Smooth muscle cell of the brain vasculature (primary cell): ENCODE measurements around the gene ABLIM2.

Experiments used
- DNase-seq: peaks from one replicate; pipeline ENCODE4 v3.0.0-alpha.2; 2012; ENCODE audit warnings: low read depth, low spot score

Gene ABLIM2

DNA sequence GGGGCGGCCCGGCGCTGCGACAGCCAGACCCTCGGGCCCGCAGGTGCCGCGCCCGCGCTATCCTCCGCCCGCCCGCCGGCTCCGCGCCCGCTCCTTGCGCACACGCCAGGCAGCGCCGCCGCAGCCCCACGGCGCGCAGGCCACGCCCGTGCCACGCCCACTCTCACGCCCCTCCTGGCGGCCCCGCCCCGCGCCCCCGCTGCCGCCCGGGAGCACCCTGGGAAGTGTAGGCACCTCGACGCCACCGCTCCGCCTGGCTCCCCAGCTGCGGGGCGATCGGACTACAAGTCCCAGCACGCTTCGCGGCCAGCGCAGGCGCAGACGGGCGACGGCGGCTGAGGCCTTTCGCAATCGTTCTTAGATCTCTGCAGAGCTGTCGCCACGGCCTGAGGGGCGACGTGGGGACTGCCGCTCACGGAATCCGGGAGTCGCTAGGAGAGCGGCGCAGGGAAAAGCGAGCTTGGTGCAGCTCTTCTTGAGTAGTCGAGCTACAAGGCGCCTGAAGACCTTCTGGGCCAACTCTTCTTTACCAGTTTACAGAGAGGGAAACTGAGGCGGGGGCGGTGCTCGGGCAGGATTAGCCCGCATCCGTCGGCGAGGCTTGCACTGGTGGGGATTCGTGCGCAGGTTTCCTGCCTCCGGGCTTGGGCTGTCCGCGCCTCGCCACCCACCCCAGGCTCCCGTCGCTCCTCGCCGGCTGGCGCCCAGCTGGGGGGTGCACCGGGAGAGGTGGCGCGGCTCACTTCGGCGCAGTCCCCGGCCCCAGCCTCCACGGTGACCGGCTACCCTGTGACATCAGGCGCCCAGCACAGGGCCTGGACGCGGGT lies at the start of gene ABLIM2:
ABLIM2 (minus strand) TSS at position 104 of the 827 bp plus-strand sequence. CDS start 124 bp downstream, outside the sequence.
- peak; percentile 92 for DNase-seq

DNA sequence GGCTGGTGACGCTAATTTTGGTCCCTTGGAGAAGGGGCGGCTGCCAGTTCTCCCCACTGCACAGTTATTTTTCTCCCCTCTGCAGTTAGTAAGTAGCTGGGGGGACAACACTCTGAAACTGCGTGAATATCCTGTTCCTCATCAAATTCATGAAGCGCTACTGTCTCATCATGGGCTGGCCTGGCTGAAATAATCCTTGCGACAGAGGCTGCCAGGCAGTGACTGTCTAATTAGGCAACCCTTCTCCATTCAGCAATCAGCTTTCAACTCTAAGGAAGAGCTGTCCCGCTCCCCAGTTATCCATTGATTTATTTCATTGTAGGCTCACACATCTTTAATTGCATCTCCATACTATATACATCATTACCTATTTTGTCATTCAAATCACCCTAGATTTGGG lies 48.7 kb upstream of the ABLIM2 start:
- no peak for DNase-seq

DNA sequence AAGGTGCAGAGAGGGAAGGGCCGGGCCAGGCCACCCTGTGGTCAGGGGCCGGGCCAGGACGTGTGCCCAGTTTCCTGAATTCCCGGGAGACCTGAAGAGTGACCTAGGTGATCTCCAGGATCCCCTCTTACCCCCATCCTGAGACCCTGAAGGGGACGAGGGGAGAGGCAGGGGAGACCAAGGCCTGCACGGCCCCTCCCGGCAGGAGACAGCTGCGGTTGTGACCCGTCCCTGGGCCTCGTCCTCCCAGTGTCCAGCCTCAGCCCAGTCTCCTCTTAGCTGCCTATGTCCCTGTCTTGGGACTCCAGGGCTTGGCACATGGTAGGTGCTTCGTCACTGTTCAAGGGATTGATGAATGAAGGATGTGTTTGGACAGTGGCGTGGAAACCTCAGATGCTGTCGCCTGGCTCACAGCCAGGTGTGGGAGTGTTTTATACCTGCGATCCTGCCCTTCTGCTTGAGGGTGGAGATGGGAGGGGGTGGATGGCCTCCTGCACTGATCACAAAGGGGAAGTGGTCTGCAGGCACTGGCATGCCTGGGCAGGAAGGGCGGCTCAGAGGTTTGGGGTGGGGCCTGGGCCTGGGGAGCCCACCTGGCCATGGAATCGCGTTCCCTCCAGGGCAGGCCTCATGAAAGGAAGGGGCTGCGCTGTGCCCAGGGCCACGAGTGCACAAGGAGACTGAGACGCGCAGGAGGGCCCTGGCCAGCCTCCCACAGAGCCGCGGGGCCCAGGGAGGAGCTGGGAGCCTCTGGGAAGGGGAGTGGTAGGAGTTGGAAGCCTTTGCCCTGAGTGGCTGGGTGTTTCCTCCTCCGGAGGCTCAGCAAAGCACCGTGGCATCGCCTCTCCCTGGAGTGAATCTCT lies 47.4 kb upstream of the ABLIM2 start:
- DNase-seq: no peak

DNA sequence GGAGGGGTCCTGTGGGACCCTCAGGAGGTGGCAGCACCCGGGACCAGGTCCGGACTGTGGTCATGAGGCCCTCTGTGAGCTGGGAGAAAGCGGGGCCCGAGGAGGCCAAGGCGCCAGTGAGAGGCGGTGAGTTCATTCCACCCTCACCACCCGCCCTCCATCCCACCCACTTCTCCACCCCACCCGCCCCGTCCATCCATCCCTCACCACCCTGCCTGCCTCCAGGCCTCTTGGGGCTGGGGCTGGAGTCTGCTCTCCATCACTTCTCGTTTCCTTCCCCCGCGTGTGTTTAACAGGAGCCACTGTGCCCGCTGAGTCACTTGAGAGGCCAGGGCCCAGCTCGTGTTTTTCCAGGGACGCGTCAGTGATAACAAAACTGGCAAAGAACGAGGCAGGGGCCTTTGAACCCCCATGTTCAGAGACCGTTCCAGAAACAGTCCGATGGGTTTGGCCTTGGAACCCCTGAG lies 46.7 kb upstream of the ABLIM2 start:
- no peak for DNase-seq

DNA sequence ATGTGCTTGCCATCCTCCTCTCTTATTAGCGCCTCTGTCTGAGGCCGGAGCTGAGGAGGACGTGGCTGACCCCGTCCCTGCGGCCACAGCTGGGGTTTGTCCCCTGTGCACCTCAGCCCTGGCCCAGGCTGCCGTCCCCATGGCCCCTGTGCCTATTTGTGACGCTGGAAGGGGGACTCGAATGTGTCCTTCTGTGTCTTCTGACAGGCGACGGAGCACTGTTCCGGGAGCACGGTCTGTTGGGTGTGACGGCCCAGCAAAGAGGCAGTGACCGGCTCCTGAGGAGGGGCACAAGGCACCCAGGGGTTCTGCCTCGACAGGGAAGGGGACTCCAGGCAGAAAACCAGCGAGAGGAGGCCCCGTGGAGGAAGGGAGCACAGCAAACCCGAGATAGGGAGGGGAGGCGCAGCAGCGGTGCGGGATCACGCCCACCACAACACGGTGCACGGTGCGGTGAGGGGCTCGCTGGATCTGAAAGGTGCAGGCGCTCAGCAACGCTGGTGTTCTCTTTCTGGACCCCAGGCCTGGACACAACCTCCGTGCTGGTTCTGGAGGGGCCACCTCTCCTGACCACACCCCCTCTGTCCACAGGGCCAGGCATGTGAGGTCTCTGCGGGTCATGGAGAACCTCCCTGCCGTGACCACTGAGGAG lies 46.1 kb upstream of the ABLIM2 start:
- DNase-seq: no peak

DNA sequence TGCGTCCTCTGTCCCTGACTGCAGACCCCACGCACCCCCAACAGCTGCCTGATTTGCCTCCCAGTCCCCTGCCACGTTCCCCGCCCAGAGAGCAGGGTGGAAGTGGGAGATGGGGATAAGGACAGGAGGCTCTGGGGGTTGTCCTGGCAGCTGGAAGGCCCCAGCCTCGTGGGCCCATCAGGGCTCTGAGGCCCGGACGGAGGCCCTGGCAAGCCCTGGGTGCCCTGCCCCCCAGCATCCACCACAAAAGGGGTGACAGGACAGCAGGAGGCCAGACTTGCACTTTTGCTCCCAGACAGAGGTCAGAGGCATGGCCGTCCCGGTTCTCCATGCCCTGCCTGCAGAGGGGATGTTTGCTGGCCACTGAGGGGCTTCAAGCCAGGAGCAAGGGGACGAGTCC lies 45.2 kb upstream of the ABLIM2 start:
- no peak for DNase-seq

DNA sequence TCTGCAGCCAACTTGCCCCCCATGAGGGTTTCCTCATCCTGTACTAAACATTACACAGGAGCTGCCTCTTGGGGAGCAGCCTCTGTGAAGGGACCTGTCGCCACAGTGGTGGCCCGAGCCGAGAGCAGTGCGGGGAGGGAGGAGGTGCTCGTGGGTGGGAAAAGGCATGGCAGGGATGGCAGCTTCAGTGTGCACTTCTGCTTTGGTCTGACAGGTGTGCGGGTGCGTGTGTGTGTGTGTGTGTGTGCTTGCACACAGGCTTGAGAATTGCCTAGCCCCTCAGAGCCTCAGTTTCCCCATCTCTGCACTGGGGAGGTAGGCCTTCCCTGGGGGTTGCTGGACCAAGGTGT lies 44.4 kb upstream of the ABLIM2 start:
- DNase-seq: no peak

DNA sequence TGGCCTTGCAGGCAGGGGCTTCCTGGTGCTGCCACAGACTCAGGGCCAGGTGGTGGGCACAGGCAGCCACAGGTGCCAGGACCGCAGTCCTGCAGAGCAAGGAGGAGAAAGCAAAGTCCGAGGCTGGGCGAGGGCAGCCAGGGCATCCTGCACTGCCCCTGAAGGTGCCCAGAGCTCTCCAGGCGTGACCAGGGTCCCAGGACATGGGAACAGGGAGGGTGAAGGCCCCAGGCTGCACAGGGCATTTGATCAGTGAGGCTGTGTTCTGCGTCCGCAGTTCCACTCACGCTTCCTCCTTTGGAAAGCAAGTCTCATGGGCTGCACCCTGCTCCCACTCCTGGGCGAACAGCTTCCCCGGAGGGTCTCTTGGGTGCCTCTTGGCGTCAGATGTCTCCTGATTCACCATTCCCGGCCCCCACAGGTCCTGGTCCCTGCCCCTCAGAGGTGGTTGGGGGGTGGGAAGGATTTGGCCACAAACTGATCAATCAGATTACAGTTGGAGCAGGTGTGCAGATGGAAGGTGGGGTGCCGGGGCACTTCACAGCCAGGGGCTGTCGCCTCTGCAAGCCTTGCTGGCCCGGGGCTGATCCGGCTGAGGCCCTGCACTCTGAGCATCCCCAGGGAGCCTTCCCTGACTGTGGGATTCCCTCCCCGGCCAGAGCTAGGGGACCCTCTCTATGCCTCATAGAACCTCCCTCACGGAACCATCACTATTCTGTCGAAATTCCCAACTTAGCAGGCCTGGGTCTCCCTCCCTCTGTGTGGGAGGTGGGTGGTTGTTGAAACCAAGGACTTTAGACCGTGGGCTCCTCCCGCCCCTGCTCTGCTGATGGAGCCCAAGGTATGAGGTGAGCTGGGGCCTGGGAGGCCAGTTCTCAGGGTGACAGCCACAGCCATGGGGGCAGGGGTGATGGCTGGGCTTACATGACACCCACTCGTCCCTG lies 43.8 kb upstream of the ABLIM2 start:
- no peak for DNase-seq

DNA sequence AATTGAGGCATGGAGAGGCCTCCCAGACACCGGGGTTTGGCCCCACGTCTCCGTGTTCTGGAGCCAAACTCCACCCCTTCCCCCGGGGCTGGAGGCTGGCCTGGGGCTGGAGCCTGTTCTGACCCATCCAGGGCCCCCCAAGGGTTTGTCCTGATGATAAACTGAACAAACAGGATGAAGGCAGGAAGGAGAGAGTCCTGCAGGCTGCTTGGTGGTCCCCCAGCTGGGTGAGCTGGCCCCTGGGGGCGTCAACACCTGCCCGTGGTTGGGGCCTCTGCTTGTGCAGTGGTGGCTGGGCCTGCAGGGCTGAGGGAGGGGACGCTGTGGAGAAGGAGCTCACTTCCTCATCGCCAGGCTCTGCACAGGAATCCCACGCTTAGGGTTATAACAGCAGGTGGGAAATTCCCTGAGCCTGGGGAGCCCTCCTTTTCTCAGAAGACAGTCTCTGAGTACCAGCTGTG lies 42.7 kb upstream of the ABLIM2 start:
- DNase-seq: no peak

DNA sequence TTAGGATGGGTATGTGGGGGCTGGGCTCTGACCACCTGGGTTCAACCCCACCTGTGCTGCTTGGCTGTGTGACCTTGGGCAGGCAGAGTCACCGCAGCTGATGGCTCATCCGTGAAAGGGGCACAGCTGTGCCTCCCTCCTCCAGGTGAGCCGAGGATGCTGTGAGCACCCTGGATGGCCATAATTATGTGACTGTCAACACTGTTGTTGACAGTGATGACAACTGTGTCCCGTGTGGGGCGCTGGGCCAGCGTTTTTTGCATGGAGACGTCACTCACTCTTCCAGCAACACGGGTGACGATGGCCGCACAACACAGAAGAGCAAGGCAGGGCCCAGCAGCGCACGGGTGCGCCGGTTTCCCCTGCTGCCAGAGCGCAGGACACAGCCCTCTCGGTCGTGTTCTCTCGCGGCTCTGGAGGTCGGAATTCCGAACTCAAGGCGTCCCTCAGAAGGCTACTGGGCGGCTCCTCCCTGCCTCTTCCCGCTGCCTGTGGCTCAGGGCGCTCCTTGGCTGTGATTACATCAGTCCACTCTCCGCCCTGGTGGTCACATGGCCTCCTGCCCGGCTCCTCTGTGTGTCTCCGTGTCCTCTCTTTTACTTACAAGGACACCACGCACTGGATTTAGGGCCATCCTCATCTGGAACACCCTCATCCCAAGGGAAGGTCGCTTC lies 41.8 kb upstream of the ABLIM2 start:
- DNase-seq: no peak

DNA sequence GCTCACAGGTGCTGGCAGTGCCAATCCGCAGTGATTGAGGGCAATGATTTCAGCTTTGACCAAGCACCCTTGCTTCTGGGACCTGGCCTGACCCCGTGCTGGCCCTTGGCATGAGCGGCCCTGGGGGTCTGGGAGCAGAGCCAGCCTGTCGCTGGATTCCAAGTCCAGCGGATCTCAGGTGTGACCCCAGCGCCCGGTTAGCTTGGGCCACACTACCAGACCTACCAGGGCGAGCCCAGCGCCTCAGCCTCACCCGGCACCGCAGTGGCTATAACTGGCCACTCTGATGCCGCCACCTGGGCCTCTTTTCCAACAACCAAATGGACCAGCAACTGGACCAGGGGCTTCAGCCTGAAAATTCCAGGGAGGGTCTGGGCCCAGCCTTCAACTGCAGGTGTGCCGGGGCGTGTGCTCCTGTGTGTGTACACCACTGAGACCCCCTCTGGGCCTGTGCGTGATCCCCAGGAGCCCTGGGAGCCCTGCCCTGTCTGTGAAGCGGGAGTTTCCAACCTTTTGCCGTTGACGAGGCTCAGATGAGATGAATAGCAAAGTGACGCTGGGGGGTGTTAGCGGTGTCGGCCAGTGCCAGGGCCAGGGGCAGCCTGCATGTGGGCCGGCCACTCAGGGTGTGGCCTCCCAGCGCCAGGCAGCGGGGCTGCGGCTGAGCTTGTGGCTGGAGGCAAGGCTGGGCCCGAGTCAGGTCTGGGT lies 41.1 kb upstream of the ABLIM2 start:
- DNase-seq: no peak

DNA sequence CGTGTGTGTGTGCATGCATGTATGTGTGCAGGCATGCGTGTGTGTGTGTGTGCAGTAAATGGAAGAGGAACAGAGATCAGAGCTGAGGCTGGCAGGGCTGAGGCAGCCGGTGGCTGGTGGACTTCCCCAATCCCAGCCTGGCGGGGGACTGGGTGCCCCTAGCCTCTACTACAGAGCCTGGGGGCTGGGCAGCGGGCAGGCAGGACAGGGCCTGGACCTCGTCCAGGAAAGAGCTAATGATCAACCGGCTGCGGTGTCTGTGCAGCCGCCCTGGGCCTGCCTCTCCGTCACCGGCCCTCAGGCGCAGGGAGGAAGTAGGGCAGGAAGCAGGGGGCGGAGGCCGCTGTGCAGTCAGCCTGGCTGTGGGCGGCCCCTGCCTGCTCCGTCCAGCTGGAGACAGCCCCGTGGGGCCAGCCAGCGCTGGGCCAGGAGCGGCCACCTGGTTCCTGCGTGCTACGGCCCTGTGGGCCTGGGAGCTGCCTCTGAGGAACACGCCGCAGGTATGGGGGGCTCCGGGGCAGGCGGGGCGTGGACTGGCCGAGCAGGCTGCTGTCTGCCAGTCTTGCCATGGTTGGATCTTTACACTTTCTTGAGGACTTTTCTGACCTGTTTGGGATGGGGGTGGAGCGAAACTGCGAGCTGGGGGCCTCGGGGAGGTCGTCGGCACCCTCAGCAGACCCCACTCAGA lies 40.4 kb upstream of the ABLIM2 start, which contains the start of gene SH3TC1:
SH3TC1 (plus strand) TSS at position 385 of the 688 bp plus-strand sequence. CDS start 5,905 bp downstream, outside the sequence.
- DNase-seq: no peak

DNA sequence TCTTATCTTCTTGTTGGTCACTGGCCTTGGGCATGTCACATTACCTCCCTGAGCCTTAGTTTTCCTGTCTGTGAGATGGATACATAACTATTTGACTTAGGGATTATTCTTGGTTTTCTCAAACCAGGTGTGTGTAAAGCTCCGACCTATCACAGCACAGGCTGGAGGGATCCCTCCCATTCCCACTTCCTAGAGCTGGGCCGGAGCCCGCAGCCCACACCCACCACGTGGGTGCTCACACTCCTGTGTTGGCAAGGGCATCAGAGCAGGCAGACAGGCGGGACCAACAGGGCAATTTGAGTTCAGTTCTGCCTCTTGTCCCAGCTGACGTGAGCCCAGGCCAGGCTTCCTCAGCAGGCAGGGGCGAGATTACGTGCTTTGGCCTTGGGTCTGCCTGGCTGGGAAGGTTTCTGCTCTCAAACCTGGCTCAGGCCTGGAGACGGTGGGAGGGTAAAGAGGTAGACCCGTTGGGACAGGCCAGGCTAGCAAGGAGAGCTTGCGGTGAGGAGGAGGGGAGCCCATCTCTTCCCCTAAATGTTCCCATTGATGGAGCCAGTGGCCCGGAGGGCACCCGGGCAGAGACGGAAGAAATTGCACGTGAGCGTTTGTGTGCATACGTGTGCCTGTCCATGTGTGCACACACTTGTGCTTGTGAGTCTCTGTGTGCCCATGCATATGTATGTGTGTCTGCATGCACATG lies 39.7 kb upstream of the ABLIM2 start:
- no peak for DNase-seq

DNA sequence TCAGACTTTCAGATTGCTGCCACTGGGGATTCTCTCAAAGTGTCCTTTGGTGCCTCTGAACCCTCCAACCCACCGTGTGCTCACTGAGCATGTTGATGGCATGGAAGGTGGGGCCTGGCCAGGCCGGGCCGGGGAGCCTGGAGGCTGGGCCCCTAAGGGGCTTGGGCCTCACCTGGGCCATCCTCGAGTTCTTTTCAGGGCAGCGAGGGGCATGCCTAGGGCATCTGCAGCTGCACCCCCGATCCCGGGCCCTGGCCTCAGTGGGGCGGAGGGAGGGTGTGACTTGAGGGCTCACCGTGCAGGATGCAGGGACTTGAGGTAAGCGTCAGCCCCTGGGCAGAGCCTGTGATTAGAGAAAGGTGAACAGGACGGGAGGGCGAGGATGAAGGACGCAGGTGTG lies 38.9 kb upstream of the ABLIM2 start:
- DNase-seq: no peak

DNA sequence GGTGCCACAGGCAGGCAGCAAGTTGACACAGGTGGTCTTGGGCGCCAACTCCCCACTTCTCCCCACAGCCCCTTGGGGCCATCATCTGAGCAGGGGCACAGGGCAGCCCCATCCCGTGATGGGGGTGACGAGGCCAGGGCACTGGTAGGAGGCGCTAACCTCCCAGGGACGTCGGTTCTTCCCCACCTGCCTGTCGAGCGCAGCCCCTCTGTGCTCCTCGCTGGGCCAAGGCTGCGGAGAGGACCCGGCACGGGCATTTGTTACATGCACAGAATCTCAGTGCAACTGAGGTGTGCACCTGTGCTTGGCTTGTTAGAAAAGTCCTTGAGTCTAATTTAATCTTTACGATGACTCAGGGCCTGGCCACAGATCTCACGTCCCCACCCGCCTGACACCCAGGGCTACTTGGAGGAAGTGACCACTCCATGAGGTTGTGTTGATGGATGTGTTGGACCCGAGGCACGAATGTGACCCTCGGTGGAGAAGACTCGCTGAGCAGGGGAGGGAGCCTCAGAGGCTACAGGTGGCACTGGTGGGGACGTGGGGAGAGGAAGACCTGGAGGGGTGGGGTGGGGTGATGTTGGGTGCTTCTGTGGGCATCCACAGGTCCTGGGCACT lies 37.3 kb upstream of the ABLIM2 start:
- DNase-seq: no peak

DNA sequence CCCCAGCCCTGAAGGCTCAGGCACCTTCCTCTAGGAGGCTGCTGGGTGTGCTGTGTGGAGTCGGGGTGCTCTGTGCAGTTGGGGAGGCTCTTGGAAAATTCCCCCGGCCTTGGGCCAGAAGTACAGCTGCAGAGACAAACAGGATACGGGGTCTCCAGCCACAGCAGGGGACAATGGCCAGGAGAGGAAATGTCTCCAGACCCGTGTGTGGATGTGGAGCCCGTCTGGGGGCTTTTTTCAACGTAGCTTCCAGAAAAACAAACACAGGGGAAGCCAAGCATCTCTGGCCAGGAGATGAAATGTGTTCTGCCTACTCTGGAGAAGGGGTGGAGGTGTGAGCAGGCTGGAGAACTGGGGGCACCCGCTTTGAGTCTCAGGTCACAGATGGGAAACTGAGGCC lies 36.8 kb upstream of the ABLIM2 start:
- no peak for DNase-seq

DNA sequence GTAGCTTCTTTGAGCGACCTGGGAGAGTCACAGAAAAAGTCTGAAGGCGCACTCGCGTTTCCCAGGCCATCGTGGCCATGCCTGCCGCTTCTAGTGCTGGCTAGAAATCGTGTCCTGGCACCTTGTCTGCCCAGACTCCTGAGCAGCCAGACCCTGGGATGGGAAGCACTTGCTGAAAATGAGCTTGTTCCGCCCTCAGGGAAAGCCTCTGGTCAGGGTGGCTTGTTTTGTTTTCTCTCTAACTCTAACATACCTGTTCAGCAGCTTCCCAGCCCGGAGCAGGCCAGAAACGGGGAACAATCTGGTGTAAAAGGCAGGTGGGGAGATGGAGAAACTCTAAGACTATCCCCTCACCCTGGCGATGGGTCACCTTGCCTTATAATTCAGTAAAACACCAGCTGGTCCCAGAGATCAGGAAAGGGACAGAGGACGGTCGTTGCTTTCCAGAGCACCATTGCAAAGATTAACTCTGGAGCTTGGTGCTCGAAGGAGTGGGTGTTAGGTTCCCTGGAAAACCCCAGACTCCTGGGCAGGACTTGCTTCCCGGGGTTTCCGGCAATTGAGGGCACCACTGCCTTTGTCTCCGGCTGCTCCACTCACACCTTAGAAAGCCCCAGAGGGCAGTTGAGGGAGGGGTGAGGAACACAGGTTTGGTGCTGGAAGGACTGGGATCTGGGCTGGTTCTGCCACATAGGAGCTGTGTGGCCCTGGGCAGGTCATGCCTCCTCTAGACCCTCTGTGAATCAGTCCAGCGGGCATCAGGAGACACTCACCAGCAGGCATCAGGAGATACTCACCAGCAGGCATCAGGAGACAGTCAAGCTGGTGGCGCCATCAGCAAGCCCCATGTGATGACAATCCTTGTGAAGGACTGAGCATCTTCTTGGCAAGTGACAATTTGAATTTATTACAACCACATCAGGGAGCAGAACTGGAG lies 36.0 kb upstream of the ABLIM2 start:
- no peak for DNase-seq
